ENCODE results near the gene TJAP1. TPM values are rescaled to one million over a fixed set of nuclear protein-coding genes. Genes with fewer than 3 reads are reported as not detected.
"Not testable (repeated sequence)": the region's sequence is repeated elsewhere in the genome, so short reads cannot be mapped to it uniquely, and the experiment has no call there.

Gene TJAP1
- total and polyA plus RNA-seq, 8 donors = 24.5 to 46.9 (median 37.5) TPM

DNA sequence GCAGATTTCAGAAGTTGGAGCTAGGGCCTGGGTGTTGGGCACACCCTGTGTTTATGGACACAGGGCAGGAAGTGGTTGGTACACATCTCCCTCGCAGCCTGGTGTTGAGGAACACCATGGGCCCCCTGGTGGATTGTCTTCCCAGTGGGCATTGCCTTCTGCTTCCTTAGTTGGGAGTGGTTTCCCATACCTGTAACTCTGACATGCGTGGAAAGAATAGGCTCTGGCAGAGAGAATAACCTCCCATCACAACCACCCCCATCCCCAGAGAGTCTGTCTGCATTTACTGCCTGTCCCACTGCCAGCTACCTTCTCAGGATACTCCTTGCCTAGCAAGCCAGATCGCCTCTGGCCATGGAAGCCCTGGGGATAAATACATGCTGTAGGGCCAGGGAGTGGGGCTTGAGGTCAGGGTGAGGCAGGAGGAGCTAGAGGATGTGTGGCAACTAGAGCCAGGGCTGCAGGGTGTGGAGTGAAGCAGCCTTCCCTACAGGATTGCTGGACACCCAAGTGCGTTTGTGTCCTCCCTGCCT lies 18.1 kb downstream of the TJAP1 start:
- H3K27me3 ChIP-seq = no peaks in the 10 kb centered on the region
- DNase-seq (no peak), ATAC-seq (no peak)
- no peak overlapping the region for H3K4me3 ChIP-seq
- TF ChIP-seq, protein P1, sequence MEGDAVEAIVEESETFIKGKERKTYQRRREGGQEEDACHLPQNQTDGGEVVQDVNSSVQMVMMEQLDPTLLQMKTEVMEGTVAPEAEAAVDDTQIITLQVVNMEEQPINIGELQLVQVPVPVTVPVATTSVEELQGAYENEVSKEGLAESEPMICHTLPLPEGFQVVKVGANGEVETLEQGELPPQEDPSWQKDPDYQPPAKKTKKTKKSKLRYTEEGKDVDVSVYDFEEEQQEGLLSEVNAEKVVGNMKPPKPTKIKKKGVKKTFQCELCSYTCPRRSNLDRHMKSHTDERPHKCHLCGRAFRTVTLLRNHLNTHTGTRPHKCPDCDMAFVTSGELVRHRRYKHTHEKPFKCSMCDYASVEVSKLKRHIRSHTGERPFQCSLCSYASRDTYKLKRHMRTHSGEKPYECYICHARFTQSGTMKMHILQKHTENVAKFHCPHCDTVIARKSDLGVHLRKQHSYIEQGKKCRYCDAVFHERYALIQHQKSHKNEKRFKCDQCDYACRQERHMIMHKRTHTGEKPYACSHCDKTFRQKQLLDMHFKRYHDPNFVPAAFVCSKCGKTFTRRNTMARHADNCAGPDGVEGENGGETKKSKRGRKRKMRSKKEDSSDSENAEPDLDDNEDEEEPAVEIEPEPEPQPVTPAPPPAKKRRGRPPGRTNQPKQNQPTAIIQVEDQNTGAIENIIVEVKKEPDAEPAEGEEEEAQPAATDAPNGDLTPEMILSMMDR (IDR thresholded peaks at IDR 0.05) = no peak
- no peaks in the 10 kb centered on the region for H3K9me3 ChIP-seq
- intact Hi-C loops (cut with DNase I) = no loop called here
- no peak overlapping the region for H3K27ac ChIP-seq
- H3K4me1 ChIP-seq = peaks cover 12 to 36% of the 10 kb centered on the region in 2 donors
- peaks cover 3 to 34% of the 10 kb centered on the region in 2 donors for H3K36me3 ChIP-seq

DNA sequence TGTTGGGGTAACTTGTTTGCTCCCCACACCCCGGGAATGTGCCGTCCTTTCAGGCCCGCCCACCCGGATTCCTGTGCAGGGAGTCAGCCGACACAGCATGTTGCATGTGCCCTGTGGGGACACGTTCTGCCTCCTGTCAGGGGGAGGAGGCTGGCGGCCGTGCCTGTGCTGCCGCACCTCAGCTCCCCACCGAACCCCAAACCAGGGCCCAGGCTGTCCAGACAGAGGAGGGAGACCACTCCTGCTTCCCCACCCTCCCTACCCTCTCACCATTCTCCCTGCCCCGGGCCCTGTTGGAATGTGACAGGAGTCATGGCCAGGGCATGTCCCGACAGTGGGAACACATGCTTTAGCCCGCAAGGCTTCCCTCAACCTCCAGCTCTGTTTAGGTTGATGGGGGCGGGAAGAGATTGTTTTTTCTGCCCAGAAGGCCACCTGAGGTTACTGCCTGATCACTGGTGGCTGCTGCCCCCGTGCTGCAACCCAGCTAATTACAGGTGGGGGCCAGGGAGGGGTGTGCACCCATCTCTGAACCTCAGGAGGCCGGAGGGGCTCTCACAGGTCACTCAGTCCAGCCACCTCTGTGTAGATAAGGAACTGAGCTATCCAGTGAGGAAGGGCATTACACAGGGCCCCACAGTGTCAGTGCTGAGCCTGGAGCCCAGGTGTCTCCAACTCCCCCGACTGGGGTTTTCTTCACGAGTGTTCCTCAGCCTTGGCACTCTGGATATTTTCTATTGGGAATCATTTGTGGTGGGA lies 19.2 kb downstream of the TJAP1 start:
- Histone ChIP-seq H3K9me3 (no peaks in the 10 kb centered on the region), H3K27ac (no peak overlapping the region), H3K4me1 (peaks cover 12 to 36% of the 10 kb centered on the region in 2 donors), H3K4me3 (no peak overlapping the region), H3K36me3 (peaks cover 3 to 44% of the 10 kb centered on the region in 2 donors), H3K27me3 (no peaks in the 10 kb centered on the region)
- TF ChIP-seq, protein P1 (IDR thresholded peaks at IDR 0.05) = peak in 1 of 2 donors; percentile 25
- intact Hi-C loops (cut with DNase I) = no loop called here
- no peak for DNase-seq
- peak; percentile 36 for ATAC-seq

DNA sequence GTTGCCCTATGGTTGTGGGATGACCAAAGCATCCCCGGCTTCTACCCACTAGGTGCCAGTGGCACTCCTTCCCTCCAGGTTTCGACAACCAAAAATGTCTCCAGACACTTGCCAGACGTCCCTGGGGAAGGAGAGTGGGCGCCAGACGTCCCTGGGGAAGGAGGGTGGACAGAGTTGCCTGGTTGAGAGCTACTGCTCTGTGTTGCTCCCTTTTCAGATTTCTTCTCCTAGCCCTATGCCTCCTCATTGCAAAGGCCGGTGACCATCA lies 19.7 kb downstream of the TJAP1 start:
- DNase-seq (no peak), ATAC-seq (no peak)
- H3K36me3 ChIP-seq = peaks cover 3 to 46% of the 10 kb centered on the region in 2 donors
- H3K9me3 ChIP-seq = no peaks in the 10 kb centered on the region
- intact Hi-C loops (cut with DNase I) = no loop called here
- H3K27me3 ChIP-seq = no peaks in the 10 kb centered on the region
- no peak overlapping the region for H3K27ac ChIP-seq
- TF ChIP-seq, protein P1 (IDR thresholded peaks at IDR 0.05) = no peak
- peaks cover 8 to 31% of the 10 kb centered on the region in 2 donors for H3K4me1 ChIP-seq
- no peak overlapping the region for H3K4me3 ChIP-seq

DNA sequence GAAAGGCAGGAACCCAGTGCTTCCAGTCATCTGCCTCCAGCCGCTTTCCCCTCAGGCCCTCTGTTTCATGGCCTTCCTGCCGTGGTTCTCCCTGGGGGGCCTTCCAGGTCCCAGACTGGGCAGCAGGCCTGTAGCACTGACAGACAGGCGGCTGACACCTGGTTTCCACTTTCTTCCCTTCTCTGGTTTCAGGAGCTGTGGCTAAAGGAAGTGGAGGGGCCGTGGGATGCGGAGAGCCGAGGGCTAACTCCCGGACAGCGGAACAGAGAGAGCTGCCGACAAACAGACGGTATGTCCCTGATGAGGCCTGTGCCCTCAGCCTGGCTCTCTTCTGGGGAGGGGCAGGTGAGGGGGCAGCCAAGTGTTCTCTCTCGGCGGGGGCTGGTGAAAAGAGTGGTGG lies 20.3 kb downstream of the TJAP1 start:
- TF ChIP-seq, protein P1 (IDR thresholded peaks at IDR 0.05) = no peak
- intact Hi-C loops (cut with DNase I) = no loop called here
- H3K27me3 ChIP-seq = no peaks in the 10 kb centered on the region
- H3K36me3 ChIP-seq = peaks cover 3 to 52% of the 10 kb centered on the region in 2 donors
- peaks cover 1 to 24% of the 10 kb centered on the region in 2 donors for H3K4me1 ChIP-seq
- ATAC-seq (no peak), DNase-seq (no peak)
- H3K4me3 ChIP-seq = no peak overlapping the region
- no peak overlapping the region for H3K27ac ChIP-seq
- no peaks in the 10 kb centered on the region for H3K9me3 ChIP-seq

DNA sequence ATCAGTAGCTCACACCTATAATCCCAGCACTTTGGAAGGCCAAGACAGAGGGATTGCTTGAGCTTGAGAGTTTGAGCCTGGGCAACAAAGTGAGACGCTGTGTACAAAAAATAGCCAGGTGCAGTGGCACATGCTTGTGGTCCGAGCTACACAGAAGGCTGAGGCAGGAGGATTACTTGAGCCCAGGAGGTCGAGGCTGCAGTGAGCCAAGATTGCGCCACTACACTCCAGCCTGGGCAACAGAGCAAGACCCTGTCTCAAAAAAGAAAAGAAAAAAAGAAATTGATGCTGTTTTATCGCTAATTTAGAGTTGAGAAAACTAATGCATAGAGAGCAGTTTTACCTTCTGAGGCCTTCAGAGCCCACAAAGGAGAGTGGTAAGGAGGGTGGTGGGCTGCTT lies 20.9 kb downstream of the TJAP1 start:
- DNase-seq; ATAC-seq; H3K27ac ChIP-seq; intact Hi-C loops (cut with DNase I); H3K9me3 ChIP-seq; H3K4me3 ChIP-seq; H3K27me3 ChIP-seq: not testable (repeated sequence)
- H3K4me1 ChIP-seq = peaks cover 0 to 21% of the 10 kb centered on the region in 2 donors
- H3K36me3 ChIP-seq = peaks cover 3 to 58% of the 10 kb centered on the region in 2 donors

Measured in left lung (tissue), 10 donors.